Renal pelvis (tissue), 12 donors: Measurements from ENCODE around the gene MYOD1. TPM values are rescaled to one million over a fixed set of nuclear protein-coding genes. Genes with fewer than 3 reads are reported as not detected.

Experiments used
- DNase-seq: peaks from one replicate; pipeline ENCODE4 v3.0.0-alpha.2; 2013
- long read RNA-seq, 16 experiments: transcript quantifications; one replicate each; lab custom pipeline, GENCODE V29; 2026
- polyA plus RNA-seq, 3 donors: library from polyadenylated mRNA; unstranded; fragments of 120-200 nt; gene quantifications; one replicate each; pipeline ENCODE4 v1.2.1, GENCODE V29; 2013; ENCODE audit not compliant: insufficient read length in 3 of 3

MYOD1 gene
- under 1 TPM in 1 of 3 donors, not detected in 2; 0.04 TPM for polyA plus RNA-seq
- long read RNA-seq, donor 1, result 0 reads
- long read RNA-seq, donor 2, partial matches to known transcripts, result 0 of 1 reads
- long read RNA-seq, donor 2, other reads (novel, unspliced or antisense), result 0 of 1 reads
- long read RNA-seq, donor 3, result 0 reads
- long read RNA-seq, donor 4, result 0 reads
- long read RNA-seq, donor 5, result 0 reads
- long read RNA-seq, donor 6, result 0 reads
- long read RNA-seq, donor 7, result 0 reads
- long read RNA-seq, donor 8, result 0 reads
- long read RNA-seq, donor 9, result 0 reads
- long read RNA-seq, donor 10, result 0 reads
- long read RNA-seq, donor 11, result 0 reads
- long read RNA-seq, donor 12, result 0 reads
- long read RNA-seq, donor 13, result 0 reads
- long read RNA-seq, donor 14, result 0 reads
- long read RNA-seq, donor 15, result 0 reads
- long read RNA-seq, donor 16, result 0 reads

DNA sequence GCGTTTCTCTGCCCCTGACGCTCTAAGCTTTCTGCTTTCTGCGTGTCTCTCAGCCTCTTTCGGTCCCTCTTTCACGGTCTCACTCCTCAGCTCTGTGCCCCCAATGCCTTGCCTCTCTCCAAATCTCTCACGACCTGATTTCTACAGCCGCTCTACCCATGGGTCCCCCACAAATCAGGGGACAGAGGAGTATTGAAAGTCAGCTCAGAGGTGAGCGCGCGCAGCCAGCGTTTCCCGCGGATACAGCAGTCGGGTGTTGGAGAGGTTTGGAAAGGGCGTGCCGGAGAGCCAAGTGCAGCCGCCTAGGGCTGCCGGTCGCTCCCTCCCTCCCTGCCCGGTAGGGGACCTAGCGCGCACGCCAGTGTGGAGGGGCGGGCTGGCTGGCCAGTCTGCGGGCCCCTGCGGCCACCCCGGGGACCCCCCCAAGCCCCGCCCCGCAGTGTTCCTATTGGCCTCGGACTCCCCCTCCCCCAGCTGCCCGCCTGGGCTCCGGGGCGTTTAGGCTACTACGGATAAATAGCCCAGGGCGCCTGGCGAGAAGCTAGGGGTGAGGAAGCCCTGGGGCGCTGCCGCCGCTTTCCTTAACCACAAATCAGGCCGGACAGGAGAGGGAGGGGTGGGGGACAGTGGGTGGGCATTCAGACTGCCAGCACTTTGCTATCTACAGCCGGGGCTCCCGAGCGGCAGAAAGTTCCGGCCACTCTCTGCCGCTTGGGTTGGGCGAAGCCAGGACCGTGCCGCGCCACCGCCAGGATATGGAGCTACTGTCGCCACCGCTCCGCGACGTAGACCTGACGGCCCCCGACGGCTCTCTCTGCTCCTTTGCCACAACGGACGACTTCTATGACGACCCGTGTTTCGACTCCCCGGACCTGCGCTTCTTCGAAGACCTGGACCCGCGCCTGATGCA, at the start of gene MYOD1:
MYOD1 (plus strand) TSS at position 544 of the 910 bp plus-strand sequence; CDS start at position 756, 212 bp downstream.
- no peak for DNase-seq

DNA sequence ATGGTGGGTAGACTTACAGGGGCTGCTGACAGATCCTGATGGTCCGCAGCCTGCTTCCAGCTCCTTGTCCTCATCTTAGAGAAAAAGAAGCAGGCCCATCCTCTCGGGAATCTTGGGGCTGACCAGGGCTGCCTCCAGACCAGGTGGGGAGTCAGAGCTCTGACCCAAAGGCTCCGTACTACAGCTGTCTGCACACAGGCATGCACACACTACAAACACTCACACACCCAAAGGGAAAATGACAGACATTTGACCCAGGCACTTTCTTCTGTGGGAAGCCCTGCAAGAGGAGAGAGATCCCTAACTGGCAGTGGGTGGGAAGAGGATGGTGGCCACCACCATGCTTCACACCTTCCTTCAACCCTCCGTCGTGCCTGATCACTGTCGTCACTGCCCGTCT, 46.9 kb upstream of the MYOD1 start:
- no peak for DNase-seq

DNA sequence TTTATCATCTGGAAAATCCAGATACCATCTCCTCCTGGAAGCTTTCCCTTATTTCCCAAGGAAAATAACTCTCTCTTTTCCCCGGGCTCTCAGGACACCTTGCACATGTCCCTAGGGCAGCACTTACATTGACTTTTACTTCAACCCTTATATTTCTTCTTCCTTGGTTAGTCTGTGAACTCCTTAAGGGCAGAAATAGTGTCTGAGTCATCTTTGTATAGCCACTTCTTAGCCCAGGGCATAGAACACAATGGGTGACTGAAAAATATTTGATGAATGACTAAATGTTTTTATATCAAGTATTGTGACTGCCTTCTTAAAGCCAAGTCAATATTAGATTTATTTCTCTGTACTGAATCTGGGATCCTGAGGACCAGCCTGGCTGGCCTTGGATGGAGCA, 45.4 kb upstream of the MYOD1 start:
- no peak for DNase-seq

GRCh38 chr11:17682848-17683247, 36.5 kb upstream of the MYOD1 start:
- DNase-seq, result no peak

GRCh38 chr11:17683377-17684161, 35.8 kb upstream of the MYOD1 start:
- DNase-seq, result no peak

DNA sequence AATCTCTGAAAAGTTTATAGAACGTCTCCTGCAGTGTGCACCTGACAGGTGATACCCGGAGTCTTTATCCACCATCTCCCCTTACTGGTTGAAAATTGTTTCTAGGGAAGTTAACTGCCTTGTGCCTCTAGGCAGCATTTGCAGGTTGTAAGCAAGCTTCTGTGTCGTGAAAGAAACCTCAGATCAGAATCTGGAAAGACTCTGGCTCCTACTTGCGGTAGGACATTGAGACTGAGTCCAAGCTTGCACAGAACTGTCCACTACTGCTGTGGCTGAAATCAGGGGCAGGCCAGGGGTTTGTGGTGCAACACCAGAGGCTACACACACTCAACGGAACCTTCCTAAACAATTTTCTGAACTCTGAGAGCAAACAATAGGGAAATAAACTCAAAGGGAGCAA, 34.8 kb upstream of the MYOD1 start:
- DNase-seq, result no peak

DNA sequence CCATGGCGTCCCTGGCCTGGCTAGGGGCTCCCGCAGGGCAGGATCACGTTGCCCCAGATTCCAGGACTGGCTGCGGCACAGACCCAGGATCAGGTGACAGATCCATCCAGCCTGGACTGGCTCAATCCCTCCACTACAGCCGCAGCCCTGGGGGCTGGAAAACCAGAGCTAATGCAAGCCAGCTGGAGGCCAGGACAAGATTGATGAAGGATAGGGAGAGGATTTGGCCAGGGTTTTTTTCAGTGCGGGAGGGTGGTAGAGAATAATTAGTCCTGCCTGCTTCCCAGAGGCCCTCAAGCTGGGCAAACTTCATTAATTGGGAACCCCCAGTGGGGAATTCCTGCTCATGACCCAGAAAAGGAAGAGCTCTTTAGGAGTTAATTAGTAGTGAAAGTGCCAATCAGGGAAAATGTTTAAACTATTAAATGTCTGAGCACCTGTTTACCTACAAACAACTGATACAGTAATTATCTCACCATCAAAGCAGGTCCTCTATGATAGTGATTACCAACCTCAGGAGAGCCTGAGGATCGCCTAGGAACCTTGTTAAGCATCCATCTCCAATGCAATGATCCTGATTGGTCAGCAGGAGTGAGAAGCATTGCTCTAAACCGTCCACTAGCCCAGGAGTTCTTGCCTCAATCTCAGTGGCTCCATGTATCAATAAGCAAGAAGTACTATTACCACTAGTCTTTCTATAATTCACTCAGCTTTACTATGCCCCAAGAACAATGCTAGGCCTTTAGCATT, 33.0 kb upstream of the MYOD1 start:
- DNase-seq, result no peak

GRCh38 chr11:17687946-17688670, 31.3 kb upstream of the MYOD1 start:
- no peak for DNase-seq

DNA sequence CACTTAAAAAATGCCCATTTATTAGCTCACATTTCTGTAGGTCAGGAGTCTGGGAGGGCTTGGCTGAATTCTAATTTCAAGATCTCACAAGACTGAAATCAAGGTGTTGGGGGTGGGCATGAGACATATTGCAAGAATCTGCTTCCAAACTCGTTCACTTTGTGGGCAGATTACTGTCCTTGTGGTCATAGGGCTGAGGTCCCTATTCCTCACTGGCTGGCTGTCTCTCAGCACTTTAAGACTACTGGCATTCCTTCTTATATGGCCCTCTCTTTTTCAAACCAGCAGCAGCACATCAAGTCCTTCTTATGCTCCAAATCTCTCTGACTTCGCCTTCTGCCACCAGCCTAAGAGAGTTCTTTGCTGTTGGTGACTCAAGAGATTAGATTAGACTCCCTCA, 27.8 kb upstream of the MYOD1 start:
- no peak for DNase-seq

DNA sequence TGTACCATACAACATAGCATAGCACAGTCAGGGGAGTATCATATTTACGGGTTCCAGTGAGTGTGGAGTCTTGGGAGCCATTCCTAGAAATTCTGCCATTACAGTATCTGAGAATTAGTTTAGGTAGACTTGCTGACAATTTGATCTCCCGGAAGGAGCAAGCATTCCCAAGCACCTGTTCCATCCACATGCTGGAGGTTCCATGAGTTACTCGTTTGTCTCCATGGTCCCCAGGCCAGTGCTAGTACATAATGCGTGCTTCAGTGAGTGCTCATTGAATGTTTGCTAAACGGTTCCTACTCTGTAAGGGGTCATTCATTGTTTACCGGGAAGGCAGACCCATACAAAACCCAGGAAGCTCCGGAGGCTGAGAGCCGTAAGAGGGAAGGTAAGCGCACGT, 27.4 kb upstream of the MYOD1 start:
- DNase-seq, result no peak

GRCh38 chr11:17692931-17693330, 26.4 kb upstream of the MYOD1 start:
- DNase-seq, result no peak

- DNase-seq, result no peak
These were observed 25.8 kb upstream of the MYOD1 start for GRCh38 chr11:17693531-17693930.

GRCh38 chr11:17694494-17695110, 24.8 kb upstream of the MYOD1 start:
- DNase-seq, result no peak

DNA sequence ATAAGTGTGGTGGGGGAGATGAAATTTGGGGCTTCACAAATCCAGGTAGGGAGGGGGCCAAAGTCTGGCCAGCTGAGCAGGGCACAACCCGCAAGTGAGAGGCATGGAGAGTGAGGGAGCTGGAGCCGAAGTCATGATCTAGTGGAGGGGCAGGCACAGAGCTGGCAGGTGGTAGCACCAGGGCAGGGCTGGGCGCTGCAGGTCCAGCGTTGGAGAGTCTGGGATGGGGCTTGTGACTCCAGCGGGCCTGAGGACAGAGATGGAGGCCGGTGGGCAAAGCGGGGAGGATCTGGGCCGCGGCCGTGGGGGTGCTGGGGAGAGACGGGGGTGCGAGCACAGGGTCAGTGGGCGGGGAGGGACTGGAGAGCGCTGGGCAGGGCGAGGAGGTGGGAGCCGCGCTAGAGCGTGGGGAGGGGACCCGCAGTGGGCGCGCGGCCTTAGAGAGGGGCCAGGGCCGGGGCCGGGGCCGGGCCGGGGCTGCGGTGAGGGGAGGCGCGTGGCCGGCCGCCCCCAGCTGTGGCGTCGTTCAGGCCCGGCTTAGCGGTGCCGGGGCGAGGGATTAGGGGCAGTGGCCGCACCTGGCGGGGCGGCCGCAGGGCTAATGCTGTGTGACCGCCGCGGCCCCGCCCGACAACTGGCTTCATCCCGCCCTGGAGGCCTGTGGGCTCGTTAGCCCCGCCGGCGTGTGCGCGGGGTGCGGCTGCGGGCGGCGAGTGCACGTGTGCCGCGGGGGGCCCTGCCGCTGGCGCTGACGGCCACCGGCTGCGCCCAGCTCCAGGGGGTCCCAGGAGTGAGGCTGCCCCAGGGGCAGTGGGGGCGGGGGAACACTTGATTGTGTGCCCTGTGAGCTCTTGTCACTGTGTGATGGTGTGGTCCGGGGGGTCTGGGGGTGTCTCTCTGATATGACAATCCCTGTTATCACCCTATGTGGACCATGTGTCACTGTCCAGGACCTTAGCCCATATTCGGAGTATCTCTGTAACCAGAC, 23.6 kb upstream of the MYOD1 start:
- no peak for DNase-seq

- no peak for DNase-seq
These were observed 22.6 kb upstream of the MYOD1 start for GRCh38 chr11:17696741-17697140.

DNA sequence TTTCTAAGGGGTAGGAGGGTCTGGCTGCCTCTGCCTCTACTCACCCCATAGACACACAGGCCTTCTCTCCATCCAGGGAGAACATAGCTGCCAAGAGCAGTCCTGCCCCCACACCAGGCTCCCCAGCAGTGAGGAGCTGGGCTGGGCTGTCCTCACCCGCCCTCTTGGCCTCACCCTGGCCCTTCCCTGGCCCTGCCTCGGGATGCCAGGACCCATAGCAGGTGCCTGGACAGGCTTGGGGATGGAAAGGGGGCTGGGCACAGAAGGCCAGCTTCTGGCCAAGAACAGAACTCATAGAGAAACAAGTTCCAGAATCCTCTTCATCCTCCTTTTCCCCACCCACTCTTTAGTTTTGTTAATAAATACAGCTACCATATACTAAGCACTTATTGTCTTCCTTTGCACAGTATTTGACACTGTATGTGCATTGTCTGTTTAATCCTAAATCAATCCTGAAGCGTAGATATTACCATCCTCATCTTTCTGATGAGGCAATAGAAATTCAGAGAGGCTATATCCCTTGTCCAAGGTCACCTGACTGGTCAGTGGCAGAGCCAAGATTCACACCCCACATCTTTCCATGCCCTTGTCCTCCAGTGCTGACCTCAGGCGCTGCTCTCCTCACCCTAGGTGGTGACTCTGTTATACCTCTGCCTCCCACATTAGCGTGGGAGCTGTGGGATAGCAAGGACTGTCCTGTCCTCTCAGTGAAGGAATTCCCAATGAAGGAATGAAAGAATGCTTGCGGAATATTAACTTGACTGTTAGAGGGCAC, 22.0 kb upstream of the MYOD1 start:
- DNase-seq, result no peak

DNA sequence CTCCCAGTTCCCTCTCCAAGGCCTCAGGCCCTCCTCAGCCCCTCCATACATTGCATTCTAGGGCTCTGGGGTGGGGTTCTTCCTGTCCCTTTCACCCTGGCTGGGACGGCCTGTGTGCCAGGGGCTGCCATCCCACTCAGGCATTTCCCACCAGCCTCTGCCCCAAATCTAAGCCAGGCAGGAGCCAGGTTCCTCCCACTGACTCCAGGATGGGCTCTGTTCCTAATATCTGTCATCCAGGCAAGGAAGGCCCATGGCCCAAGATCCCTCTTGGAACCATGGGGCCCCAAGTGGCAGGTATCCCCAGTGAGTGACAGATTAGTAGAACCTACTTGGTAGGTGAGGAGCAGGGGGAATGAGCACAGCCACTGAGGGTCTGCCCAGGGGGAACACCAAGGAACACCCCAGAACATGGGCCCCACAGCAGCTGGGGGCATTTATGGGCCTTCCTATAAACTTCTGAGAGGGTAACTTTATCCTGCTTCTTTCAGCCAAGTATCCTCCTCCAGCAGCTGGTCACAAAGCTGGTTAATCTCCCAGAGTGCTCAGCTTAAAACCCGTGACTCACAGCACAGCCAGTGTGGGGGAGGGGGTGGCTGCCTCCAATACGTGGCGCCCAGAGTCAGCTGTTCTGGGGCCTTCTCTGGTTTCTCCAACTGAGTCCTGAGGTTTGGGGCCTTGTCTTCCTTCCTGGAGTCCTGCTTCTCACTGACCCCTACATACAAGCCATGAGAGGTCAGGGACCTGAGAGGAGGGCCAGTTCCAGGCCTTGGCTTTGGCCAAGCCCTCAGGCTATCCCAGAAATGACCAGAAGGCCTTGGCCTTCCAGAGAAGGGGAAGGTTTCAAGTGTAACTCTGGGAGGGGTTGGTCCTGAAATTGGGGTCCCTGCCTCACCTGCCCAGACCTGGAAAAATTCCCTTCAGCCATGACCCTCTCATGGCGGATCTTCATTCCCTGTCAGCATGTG, 19.9 kb upstream of the MYOD1 start:
- no peak for DNase-seq
